WTC11 (cell line): ENCODE results near the gene ADCY3.

ENCODE experiments used
- ATF6 ChIP-seq: sonication (generic); formaldehyde crosslinking; IDR thresholded peaks from 2 replicates; pipeline ENCODE4 v1.8.1; 2023; ENCODE audit warnings: mild to moderate bottlenecking, missing genetic modification reagents
- CBFB ChIP-seq: sonication (generic); formaldehyde crosslinking; IDR thresholded peaks from 2 replicates; pipeline ENCODE4 v1.8.1; 2022; ENCODE audit warnings: mild to moderate bottlenecking, low read depth, missing genetic modification reagents
- FOXK1 ChIP-seq: sonication (generic); formaldehyde crosslinking; IDR thresholded peaks from 2 replicates; pipeline ENCODE4 v1.8.0; 2022; ENCODE audit warnings: mild to moderate bottlenecking, moderate library complexity, missing genetic modification reagents
- FOXP1 ChIP-seq: sonication (generic); formaldehyde crosslinking; IDR thresholded peaks from 2 replicates; pipeline ENCODE4 v1.8.0; 2022; ENCODE audit warnings: missing genetic modification reagents, mild to moderate bottlenecking, moderate library complexity, borderline replicate concordance
- JUN ChIP-seq: sonication (generic); formaldehyde crosslinking; IDR thresholded peaks from 2 replicates; pipeline ENCODE4 v1.8.0; 2023; ENCODE audit warnings: mild to moderate bottlenecking, missing genetic modification reagents
- MAX ChIP-seq: sonication (generic); formaldehyde crosslinking; IDR thresholded peaks from 2 replicates; pipeline ENCODE4 v1.8.0; 2022; ENCODE audit warnings: mild to moderate bottlenecking, missing genetic modification reagents
- MYBL2 ChIP-seq: sonication (generic); formaldehyde crosslinking; IDR thresholded peaks from 2 replicates; pipeline ENCODE4 v1.8.1; 2023; ENCODE audit warnings: mild to moderate bottlenecking, moderate library complexity, missing genetic modification reagents
- NFE2L1 ChIP-seq: sonication (generic); formaldehyde crosslinking; IDR thresholded peaks from 2 replicates; pipeline ENCODE4 v1.8.1; 2023; ENCODE audit warnings: missing genetic modification reagents
- RORB ChIP-seq: fragments of 250-450 bp; sonication (Bioruptor Pico); IDR thresholded peaks from 2 replicates; pipeline ENCODE4 v1.9.0; 2021; ENCODE audit warnings: mild to moderate bottlenecking
- TEAD4 ChIP-seq: sonication (generic); formaldehyde crosslinking; IDR thresholded peaks from 2 replicates; pipeline ENCODE4 v1.8.0; 2022; ENCODE audit warnings: mild to moderate bottlenecking, missing genetic modification reagents
- ZNF121 ChIP-seq: sonication (generic); formaldehyde crosslinking; IDR thresholded peaks from 2 replicates; pipeline ENCODE4 v1.8.0; 2023; ENCODE audit warnings: missing genetic modification reagents
- ZNF416 ChIP-seq: fragments of 250-450 bp; sonication (Bioruptor Pico); IDR thresholded peaks from 2 replicates; pipeline ENCODE4 v1.9.0; 2021; ENCODE audit warnings: mild to moderate bottlenecking, inconsistent platforms
- TF ChIP-seq, protein P1 (sequence below): fragments of 200-600 bp; IDR thresholded peaks from 2 replicates; pipeline ENCODE4 v1.8.0; 2022; ENCODE audit warnings: antibody characterized with exemption
- TF ChIP-seq, protein P2 (sequence below): sonication (generic); formaldehyde crosslinking; conservative IDR thresholded peaks from 2 replicates; pipeline ENCODE4 v1.8.1; 2023; ENCODE audit warnings: mild to moderate bottlenecking, low read depth, missing genetic modification reagents, moderate library complexity

DNA sequence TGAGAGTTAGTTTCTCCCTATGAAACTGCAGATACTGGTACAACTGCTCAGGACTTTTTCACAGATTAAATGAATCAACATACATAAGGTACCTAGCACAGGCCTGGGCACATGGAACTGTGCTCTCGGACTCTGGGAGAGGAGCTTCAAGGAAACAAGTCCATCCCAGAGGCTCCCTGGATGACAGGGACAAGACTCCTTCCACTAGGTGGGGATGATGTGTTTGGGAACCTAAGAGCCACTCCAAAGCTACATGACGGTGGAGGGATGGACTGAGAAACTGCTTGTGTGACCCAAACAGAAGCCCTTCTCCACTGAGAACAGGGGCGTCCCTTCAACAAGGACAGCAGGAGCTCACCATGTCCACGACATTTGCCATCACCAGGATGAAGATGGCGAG is 89.7 kb downstream of the ADCY3 start:
- TF ChIP-seq FOXK1 (CRISPR knock-in tag) (no peak), ATF6 (no peak), JUN (CRISPR knock-in tag) (no peak), RORB (CRISPR knock-in tag) (no peak), ZNF416 (CRISPR knock-in tag) (no peak), NFE2L1 (CRISPR knock-in tag) (no peak), MAX (CRISPR knock-in tag) (no peak), CBFB (CRISPR knock-in tag) (no peak), TEAD4 (no peak), FOXP1 (CRISPR knock-in tag) (no peak), MYBL2 (CRISPR knock-in tag) (no peak), ZNF121 (CRISPR knock-in tag) (no peak)
- TF ChIP-seq, protein P1, sequence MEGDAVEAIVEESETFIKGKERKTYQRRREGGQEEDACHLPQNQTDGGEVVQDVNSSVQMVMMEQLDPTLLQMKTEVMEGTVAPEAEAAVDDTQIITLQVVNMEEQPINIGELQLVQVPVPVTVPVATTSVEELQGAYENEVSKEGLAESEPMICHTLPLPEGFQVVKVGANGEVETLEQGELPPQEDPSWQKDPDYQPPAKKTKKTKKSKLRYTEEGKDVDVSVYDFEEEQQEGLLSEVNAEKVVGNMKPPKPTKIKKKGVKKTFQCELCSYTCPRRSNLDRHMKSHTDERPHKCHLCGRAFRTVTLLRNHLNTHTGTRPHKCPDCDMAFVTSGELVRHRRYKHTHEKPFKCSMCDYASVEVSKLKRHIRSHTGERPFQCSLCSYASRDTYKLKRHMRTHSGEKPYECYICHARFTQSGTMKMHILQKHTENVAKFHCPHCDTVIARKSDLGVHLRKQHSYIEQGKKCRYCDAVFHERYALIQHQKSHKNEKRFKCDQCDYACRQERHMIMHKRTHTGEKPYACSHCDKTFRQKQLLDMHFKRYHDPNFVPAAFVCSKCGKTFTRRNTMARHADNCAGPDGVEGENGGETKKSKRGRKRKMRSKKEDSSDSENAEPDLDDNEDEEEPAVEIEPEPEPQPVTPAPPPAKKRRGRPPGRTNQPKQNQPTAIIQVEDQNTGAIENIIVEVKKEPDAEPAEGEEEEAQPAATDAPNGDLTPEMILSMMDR = no peak
- TF ChIP-seq, protein P2, sequence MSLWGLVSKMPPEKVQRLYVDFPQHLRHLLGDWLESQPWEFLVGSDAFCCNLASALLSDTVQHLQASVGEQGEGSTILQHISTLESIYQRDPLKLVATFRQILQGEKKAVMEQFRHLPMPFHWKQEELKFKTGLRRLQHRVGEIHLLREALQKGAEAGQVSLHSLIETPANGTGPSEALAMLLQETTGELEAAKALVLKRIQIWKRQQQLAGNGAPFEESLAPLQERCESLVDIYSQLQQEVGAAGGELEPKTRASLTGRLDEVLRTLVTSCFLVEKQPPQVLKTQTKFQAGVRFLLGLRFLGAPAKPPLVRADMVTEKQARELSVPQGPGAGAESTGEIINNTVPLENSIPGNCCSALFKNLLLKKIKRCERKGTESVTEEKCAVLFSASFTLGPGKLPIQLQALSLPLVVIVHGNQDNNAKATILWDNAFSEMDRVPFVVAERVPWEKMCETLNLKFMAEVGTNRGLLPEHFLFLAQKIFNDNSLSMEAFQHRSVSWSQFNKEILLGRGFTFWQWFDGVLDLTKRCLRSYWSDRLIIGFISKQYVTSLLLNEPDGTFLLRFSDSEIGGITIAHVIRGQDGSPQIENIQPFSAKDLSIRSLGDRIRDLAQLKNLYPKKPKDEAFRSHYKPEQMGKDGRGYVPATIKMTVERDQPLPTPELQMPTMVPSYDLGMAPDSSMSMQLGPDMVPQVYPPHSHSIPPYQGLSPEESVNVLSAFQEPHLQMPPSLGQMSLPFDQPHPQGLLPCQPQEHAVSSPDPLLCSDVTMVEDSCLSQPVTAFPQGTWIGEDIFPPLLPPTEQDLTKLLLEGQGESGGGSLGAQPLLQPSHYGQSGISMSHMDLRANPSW (CRISPR knock-in tag) = no peak
